Adrenal gland (tissue), 5 donors: Measurements from ENCODE around the gene CREB3L1.

Experiments used
- CTCF ChIP-seq, 6 experiments: fragments of 450-650 bp in 4 of 6; fragments of 200-600 bp in 2 of 6; sonication (generic) in 1 of 6; IDR thresholded peaks; 1 replicate in 5 of 6; 2 replicates in 1 of 6; pipeline versions ENCODE4 v1.5.1 to v1.8.0; 2016 to 2021; ENCODE audit warnings: antibody characterized with exemption in 6 of 6, mild to moderate bottlenecking in 2 of 6, moderate library complexity in 1 of 6
- POLR2A ChIP-seq, 2 donors: fragments of 450-650 bp; IDR thresholded peaks; one replicate each; pipeline ENCODE4 v1.6.1; 2017; ENCODE audit warnings: antibody characterized with exemption in 2 of 2, mild to moderate bottlenecking in 2 of 2, moderate library complexity in 1 of 2
- donor health status: DM: no; HTN: no; CAD: no.

- TF ChIP-seq CTCF (IDR thresholded peaks at IDR 0.05) (no peak), POLR2A (IDR thresholded peaks at IDR 0.05) (no peak)
Measured at GRCh38 chr11:46338636-46338987, 61.1 kb downstream of the CREB3L1 start.
